GM19193 (cell line): Measurements from ENCODE around the gene EIF4H.

Experiments used
- POLR2A ChIP-seq: IDR thresholded peaks from 4 replicates; pipeline ENCODE4 v1.6.1; 2011; ENCODE audit not compliant: insufficient read depth, insufficient read length; ENCODE audit errors: extremely low read depth

EIF4H gene

DNA sequence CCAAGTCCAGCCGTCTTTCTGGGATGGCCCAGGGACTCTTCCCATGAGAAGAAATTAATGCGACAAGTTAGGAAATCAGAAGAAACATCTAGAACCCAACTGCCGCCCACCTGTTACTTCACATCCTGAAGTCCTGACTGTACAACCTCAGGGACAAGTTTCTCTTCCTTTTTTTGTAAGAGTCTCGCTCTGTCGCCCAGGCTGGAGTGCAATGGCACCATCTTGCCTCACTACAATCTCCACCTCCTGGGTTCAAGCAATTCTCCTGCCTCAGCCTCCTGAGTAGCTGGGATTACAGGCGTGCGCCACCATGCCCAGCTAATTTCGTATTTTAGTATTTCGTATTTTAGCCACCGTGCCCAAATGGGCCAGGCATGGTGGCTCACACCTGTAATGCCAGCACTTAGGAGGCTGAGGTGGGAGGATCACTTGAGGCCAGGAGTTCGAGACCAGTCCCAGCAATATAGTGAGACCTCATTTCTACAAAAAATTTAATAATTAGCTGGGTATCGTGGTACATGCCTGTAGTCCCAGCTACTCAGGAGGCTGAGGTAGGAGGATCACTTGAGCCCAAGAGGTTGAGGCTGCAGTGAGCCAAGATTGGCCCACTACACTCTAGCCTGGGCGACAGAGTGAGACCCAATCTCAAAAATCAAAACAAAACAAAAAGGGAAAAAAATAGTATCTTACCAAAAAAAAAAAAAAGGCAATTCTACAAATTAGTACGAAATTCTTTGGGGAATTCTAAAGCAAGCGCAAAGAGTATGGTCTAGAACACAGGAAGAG lies 56.5 kb downstream of the EIF4H start:
- no peak for TF ChIP-seq POLR2A

DNA sequence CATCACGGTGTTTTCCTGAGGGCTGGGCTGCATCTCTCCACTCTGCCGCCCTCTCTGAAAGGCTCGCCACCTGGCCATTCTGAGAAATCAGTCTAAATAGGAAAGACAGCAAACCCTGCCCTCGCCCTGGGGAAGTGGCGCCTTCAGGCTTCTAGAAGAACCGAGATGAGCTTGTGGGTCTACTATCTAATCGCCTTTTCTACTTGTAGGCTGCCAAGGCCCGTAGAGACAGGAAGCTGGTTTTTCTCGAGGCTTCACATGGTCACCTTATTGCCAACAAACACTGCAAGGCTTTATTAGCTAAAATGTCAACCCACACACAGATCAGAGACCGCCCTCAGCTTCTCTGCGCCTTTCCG lies 57.1 kb downstream of the EIF4H start:
- TF ChIP-seq POLR2A, result no peak

- TF ChIP-seq POLR2A, result no peak
Measured at GRCh38 chr7:74233655-74234285, 59.6 kb downstream of the EIF4H start.

GRCh38 chr7:74235518-74236268 lies 61.5 kb downstream of the EIF4H start:
- no peak for TF ChIP-seq POLR2A

- no peak for TF ChIP-seq POLR2A
Measured at GRCh38 chr7:74236284-74236683, 62.1 kb downstream of the EIF4H start.

DNA sequence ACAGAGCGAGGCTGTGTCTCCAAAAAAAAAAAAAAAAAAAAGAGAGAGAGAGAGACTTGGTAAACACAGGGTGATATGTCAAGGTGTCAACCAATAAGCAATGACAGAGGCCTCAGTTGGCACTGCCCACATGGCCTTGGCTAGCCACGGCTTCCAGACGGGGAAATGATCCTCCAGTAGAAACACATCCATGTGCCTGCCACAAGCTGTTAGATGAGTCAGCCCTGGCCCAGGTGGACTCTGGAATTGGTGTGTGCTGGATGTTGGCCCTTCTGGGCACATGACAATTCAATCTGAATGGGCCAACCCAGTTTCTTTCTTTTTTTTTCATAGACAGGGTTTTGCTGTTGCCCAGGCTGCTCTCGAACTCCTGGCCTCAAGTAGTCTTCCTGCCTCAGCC lies 66.3 kb downstream of the EIF4H start:
- no peak for TF ChIP-seq POLR2A

GRCh38 chr7:74242122-74242443 lies 67.9 kb downstream of the EIF4H start:
- TF ChIP-seq POLR2A, result no peak

GRCh38 chr7:74246497-74246896 lies 72.3 kb downstream of the EIF4H start:
- TF ChIP-seq POLR2A, result no peak
